Forelimb muscle (tissue), 1 donor: Measurements from ENCODE around the gene ECHDC3. TPM values are rescaled to one million over a fixed set of nuclear protein-coding genes. Genes with fewer than 3 reads are reported as not detected.
"Not testable (repeated sequence)": the region's sequence is repeated elsewhere in the genome, so short reads cannot be mapped to it uniquely, and the experiment has no call there.

Experiments used
- DNase-seq: peaks from one replicate; pipeline ENCODE4 v3.0.0-alpha.2; 2013; ENCODE audit warnings: low read depth
- polyA plus RNA-seq: library from polyadenylated mRNA; unstranded; fragments of 120-200 nt; gene quantifications from one replicate; pipeline ENCODE4 v1.2.1, GENCODE V29; 2013; ENCODE audit not compliant: insufficient read length

Gene ECHDC3, protein sequence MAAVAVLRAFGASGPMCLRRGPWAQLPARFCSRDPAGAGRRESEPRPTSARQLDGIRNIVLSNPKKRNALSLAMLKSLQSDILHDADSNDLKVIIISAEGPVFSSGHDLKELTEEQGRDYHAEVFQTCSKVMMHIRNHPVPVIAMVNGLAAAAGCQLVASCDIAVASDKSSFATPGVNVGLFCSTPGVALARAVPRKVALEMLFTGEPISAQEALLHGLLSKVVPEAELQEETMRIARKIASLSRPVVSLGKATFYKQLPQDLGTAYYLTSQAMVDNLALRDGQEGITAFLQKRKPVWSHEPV
- 7.7 TPM for polyA plus RNA-seq

DNA sequence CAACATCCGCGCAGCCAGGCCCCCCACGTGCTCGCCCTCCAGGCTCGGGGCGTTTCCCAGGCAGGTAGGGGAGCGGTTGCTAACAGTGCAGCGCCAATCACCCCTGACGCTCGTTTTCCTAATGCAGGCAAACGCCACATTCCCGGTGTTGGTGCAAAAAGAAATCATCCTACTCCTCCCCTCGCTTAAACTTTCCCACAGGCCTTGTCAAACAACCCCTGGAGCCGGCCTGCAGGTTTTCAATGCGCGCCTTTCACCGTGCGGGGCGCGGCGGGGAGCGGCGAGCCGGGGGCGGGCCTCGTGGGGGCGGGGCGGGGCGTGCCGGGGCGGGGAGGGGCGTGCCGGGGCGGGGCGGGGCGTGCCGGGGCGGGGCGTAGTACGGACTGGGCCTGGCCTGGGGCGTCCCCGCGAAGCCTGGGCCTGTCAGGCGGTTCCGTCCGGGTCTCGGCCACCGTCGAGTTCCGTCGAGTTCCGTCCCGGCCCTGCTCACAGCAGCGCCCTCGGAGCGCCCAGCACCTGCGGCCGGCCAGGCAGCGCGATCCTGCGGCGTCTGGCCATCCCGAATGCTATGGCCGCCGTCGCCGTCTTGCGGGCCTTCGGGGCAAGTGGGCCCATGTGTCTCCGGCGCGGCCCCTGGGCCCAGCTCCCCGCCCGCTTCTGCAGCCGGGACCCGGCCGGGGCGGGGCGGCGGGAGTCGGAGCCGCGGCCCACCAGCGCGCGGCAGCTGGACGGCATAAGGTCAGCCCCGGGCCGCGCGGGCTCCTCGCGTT is at the start of gene ECHDC3:
Gene ECHDC3 (plus strand): TSS at position 374 of the 770 bp plus-strand sequence. CDS start 195 bp downstream, at position 569.
- no peak for DNase-seq

DNA sequence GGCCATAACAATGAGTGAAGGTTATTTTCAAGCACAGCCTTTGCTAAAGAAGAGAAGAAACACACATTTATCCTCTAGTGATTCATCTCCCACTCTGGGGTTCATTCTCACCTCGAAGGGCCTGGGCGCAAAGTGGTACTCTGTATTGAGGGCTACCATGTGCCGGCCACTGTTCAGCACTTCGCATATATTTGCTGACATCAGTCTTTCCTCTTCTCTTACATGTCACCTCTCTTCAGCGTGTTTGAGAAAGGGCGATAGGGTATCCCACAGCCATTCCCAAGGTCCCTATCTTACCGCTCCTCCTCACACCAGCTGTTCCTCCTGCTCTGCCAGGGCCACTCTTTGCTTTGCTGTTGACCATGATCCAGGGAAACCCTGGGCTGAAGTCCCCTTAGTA is 48.8 kb upstream of the ECHDC3 start:
- no peak for DNase-seq

GRCh38 chr10:11695779-11696178 is 46.4 kb upstream of the ECHDC3 start:
- no peak for DNase-seq

GRCh38 chr10:11697718-11698527 is 44.3 kb upstream of the ECHDC3 start:
- DNase-seq = no peak

GRCh38 chr10:11698691-11699549 is 43.3 kb upstream of the ECHDC3 start:
- DNase-seq = no peak

DNA sequence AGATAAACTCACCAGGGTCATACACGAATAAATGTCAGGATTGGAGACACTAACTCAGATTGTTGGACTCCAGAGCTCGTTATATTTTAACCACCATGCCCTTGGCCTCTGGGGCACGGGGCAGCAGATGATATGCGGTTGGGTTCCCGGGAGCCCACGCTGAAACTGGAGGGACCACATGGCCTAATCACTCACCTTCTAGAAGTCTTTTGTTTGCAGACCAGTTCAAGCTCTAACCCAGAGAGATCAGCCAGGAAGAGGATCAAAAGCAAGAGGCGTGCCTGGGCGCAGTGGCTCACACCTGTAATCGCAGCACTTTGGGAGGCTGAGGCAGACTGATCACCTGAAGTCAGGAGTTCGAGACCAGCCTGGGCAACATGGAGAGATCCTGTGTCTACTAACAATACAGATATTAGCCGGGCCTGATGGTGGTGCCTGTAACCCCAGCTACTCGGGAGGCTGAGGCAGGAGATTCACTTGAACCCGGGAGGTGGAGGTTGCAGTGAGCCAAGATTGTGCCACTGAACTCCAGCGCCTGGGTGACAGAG is 42.6 kb upstream of the ECHDC3 start:
- no peak for DNase-seq

DNA sequence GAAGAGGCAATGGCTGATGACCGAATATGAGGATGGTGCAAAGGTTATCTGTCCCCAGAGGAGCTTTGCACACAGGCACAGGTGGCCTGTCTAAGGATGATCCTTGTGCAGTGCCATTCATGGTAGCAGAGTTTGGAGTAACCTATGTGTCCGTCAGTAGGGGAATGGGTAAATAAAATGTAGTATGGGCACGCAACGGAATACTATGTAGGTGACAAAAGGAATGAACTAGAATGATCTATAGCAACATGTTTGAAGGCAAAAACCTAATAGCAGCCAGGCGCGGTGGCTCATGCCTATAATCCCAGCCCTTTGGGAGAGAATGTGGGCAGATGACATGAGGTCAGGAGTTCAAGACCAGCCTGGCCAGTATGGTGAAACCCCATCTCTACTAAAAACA is 41.6 kb upstream of the ECHDC3 start:
- DNase-seq = no peak

DNA sequence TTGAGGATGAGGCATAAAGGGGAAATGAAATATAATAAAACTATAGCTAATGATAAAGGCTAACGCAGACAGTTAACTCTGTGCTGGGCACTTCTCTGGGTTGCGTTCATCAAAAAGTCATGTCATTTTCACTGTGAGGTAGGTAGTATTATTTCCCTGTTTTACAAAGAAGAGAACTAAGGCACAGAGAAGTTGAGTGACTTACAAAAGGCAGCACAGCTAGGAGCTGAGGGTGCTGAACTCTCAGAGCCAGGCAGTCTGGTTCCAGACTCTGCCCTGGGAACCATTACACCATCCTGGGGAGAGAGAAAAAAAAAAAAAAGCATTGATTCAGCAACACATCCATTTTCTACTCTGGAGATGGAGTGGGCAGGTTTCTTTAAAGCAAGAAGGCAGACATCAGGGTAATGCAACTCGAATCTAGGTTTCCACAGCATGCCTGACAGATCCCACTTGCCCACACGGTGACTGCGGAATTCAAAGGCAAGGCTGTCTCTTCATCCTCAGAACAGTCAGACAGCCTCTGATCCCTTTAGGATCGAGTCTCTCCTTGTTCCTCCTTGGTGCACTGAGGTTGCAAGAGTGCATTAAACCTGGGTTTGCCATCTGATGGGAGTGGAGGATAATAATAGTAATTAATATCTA is 40.6 kb upstream of the ECHDC3 start:
- no peak for DNase-seq

DNA sequence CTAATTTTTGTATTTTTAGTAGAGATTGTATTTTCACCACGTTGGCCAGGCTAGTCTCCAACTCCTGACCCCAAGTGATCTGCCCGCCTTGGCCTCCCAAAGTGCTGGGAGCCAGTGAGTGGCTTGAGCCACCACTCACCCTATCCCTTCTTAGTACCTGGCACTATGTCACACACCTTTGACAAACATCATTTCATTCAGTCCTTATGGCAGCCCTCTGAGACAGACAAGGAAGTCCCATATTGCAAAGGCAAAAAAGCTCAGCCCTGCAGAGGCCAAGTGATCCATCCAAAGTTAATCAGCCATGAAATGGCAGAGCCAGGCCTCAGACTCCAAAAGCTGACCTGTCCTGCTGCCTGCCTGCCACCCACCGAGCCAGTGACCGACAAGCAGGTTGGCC is 39.9 kb upstream of the ECHDC3 start:
- DNase-seq = no peak

- DNase-seq = no peak
Observed at GRCh38 chr10:11704092-11704491, 38.1 kb upstream of the ECHDC3 start.

- no peak for DNase-seq
Observed at GRCh38 chr10:11705722-11706121, 36.5 kb upstream of the ECHDC3 start.

DNA sequence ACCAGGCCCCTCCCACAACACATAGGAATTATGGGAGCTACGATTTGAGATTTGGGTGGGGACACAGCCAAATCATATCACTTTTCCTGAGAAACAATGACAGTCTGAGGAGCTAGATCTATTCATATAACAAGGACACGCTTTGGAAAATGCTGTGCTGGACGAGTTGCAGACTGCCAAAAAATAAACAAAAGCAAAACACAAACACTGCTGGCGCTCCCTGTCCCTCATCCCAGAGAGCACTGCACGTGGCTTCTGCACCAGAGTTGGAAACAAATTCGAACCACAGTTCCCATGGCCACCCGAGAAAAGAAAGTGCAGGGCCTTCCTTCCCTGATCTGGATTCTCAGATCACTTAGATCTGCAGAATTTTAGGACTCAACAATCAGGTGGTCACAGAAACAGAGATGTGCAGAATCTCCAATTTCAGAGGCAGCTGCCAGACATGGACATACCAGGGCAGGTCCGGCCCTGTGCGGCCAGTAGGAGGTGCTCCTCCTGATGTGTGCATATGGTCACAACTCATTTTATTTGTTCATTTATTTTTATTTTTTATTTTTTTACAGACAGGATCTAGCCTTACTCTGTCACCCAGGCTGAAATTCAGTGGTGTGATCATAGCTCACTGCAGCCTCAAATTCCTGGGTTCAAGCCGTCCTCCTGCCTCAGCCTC is 35.2 kb upstream of the ECHDC3 start:
- no peak for DNase-seq

DNA sequence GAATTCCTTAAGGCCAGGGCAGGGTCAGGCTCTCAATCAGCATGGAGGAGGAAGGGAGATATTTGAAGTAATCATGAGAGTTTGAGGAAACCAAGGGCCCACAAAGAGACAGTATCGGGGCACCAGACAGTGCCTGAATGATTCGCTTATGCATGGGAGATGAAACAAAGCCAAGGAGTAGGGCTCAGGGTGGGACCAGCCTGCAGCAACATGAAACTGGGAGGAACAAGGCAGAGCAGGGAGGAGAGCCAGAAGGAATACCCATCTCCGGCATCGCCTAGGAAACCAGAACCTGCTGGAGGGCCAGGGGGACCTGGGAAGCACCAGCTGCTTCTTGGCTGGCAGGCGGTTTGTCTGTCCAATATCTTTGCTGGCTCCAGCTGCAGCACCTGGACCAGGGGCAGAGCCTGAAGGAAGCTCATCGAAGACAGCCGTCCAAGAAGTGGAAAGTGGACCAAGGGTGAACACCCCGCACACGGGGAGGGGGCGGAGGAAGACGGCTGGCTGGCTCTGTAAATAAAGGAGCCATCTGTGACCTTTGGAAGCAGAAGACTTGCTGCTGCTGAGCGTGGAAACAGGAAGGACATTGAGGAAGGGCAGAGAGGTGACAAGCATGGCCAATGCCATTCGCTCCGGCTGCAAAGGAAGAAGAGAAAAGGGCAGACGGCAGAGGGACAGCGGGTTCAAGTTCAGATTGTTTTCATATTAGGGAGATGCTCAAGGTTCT is 34.4 kb upstream of the ECHDC3 start:
- no peak for DNase-seq

DNA sequence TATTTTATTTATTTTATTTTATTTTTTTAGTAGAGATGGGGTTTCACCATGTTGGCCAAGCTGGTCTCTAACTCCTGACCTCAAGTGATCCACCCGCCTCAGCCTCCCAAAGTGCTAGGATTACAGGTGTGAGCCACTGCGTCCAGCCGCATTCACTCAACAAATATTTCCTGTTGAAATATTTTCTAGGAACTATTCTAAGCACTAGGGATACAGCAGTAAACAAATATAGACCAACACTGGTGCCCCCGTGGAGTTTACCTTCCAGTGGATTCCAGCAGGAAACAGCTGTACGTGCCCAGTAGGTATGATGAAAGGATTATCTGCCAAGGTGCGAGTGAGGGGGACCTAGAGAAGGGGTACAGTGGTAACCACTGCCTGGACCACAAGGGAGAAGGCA is 33.4 kb upstream of the ECHDC3 start:
- DNase-seq = not testable (repeated sequence)

- no peak for DNase-seq
Observed at GRCh38 chr10:11712744-11713143, 29.4 kb upstream of the ECHDC3 start.

- no peak for DNase-seq
Observed at GRCh38 chr10:11713186-11713743, 28.9 kb upstream of the ECHDC3 start.

- DNase-seq = no peak
Observed at GRCh38 chr10:11713963-11714362, 28.2 kb upstream of the ECHDC3 start.

DNA sequence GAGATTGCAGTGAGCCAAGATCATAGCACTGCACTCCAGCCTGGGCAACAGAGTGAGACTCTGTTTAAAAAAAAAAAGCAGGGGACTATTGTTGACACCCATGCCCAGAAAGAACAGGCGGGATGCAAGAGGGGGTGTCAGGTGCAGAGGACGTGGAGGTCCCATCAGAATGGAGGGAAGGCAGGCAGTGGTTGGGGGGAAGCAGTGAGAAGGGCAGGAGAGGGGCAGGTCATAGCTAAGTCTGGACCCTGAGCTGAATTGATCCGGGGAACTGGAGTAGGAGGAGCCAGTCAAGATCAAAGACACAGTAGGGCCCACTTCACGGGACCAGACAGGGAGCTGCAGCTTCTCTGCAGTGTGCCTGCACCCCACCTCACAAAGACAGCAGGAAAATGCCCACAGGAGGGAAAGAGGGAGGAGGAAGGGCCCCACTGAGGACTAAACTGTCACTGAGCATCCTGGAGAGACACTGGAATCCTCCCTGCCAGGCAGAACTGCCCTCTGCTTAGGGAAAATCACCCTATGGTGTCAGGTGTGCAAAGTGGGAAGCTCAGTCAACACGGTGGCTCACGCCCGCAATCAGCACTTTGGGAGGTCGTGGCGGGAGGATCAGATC is 27.3 kb upstream of the ECHDC3 start:
- DNase-seq = no peak
